HK-2 (cell line): ENCODE results near the gene NAALADL2.
"Not testable (repeated sequence)": the region's sequence is repeated elsewhere in the genome, so short reads cannot be mapped to it uniquely, and the experiment has no call there.

Experiments used
- DNase-seq: peaks from one replicate; pipeline ENCODE4 v3.0.0-alpha.2; 2018; ENCODE audit not compliant: unreplicated experiment

NAALADL2 gene

DNA sequence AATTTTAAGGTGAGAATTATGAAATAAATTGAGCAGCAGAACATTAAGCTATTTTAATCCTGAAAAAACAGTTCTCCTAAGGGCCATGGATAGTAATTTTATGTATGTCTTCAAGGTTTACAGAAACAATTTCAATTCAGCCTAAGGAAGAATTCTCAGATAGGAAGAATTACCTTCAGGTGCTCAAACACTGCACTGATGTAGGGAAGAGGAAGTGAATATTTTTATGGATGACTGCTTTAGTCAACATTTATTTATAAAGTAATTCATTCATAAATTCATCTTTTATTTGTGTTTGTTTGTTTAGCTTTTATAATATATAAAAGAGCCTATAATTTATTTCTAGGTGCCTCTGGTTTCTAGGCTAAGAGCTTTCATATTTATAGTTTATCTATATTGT, 620.7 kb downstream of the NAALADL2 start:
- no peak for DNase-seq

DNA sequence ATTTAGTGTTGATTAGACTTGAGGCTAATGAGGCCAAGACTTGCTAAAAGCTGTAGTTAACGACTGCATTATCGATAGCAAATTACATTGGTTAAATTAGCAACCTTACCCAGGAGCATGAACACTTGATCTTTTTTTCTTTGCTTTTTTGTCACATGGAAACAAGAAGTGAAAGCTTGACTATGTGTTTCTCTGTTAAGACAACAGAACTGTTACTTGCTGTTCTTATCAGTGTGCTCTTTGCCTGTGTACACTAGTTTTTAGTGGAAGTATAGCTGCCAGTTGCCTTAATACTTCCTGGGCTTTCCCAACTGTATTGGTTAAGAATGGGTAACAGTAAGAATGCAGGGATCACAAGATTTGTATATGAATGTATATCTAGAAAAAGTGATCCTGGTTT, 625.5 kb downstream of the NAALADL2 start:
- DNase-seq: no peak

DNA sequence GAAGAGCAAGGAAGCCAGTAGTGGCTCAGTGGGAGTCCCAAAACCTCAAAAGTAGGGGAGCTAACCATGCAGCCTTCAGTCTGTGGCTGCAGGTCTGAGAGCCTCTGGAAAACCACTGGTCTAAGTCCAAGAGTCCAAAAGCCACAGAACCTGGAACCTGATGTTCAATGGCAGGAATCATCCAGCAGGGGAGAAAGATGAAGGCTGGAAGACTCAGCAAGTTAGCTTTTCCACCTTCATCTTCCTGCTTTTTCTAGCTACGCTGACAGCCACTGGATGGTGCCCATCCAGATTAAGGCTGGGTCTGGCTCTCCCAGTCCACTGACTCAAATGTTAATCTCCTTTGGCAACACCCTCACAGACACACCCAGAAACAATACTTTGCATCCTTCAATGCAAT, 626.3 kb downstream of the NAALADL2 start:
- no peak for DNase-seq

DNA sequence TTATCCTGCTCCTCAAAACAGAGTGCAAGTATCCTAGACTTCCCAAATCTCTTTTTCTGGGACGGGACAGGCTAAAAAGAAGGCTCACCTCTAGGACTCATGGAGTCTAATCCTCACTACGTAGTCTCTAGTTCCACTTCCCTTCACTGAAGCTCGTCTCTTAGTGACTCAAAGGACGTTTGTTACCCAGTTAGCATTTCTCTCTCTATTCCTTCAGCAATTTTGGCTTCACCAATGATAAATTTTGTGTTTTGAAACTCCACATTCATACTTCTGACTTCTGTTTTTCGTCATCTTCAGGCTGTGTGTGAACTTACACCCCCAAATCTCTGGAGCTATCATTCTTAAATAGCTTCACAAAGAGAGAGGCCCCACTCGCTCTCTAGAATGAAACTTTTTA, 627.1 kb downstream of the NAALADL2 start:
- DNase-seq: no peak

DNA sequence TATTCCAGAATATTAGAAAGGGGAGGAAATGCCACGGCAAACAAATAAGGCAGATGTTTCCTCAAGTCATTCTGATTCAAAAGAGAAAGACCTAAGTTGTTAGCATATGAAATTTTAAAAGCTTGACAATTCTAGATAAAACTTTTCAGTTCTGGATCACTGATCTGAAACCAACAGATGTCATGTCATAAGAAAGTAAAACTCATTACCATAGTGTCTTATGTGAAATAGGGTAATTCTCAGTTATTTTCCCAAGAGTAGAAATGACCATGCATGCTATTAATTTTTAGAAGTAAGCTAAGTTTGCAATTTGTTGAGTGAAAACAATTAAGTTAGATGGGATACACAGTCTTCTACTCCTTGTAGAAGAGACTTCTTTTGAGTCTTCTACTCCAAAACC, 630.3 kb downstream of the NAALADL2 start:
- no peak for DNase-seq

DNA sequence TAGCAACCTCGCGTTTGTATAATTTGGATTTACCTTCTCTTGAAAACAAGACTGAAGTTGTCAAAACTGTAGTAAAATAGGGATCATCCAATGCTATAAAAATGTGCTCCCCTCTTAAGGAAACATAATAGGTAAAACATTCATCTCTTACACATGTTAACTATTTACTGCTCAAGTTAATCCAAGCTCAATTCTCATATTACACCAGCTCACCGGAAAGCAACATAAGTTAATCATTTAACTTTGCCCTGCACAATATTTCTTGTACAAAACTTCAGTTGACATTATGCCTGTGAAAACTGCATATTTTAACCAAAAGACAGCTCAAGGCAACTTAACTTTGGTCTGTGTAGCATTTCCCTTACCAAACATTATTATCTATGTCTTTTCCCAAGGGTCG, 634.2 kb downstream of the NAALADL2 start:
- no peak for DNase-seq

DNA sequence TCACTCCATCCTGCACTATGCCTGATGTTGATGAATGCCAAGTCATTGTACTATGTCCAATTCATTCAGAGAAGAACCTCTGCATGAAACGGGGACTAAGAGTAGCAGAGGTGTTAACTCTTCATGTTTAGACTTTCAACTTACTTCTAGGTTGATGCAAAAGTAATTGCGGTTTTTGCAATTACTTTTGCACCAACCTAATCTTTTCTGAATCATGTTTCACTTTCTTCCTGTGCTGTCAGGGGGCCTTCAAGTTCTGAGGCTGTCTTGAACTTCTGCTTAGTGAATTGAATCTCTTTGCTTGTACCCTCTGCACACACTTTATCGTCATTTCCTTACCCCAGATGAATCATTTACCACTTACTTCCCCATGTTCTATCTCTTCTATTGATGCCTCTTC, 636.2 kb downstream of the NAALADL2 start:
- DNase-seq: no peak

DNA sequence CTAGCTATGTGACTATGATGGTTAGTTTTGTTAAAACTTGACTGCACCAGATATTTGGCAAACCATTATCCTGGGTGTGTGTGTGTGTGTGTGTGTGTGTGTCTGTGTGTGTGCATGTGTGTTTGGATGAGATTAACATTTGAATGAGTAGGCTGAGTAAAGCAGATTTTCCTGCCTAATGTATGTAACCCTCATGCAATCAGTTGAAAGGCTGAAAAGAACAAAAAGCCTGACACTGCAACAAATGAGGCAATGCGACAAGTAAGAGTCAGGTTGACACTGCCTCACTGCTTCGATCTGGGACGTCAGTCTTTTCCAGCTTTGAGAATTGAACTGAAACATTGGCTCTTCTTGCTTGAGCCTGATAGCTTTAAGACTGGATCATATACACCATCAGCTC, 643.0 kb downstream of the NAALADL2 start:
- DNase-seq: no peak

DNA sequence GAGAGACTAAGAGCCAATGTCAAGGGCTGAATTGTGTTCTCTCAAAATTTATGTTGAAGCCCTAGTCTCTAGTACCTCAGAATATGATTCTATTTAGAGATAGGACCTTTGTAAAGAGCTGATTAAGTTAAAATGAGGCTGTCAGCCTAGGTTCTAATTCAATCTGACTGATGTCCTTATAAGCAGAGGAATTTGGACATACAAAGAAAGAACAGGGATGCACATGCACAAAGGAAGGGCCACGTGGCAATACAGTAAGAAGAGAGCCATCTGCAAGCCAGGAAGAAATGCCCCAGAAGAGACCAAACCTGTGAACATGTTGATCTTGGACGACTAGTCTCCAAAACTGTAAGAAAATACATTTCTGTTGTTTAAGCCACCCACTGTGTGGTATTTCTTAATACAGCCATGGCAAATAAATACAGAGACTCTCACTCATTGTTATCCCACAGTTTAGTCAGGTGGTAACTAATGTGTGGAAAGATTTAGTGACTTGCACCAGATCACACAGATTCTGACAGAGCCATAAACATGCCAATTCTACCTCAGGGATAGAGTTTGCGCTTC, 652.2 kb downstream of the NAALADL2 start:
- DNase-seq: no peak

DNA sequence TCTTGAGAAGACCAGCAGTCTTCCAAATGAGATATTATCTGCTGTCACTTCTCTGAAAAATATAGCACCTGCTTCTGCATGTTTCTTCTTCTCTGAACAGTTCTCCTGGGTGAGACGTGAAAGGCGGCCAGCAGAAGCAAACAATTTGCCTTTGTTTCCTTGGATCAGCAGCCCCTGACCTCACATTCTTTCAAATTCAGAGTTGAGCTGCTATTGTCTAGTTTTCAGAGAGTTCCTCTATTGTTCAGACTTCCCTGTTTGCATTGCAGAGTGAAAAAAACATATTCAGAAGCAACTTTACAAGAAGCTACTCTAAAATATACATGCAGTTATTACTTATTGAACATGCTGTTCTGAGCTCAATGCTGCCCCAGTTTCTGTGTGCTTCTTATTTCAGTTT, 653.6 kb downstream of the NAALADL2 start:
- DNase-seq: no peak

DNA sequence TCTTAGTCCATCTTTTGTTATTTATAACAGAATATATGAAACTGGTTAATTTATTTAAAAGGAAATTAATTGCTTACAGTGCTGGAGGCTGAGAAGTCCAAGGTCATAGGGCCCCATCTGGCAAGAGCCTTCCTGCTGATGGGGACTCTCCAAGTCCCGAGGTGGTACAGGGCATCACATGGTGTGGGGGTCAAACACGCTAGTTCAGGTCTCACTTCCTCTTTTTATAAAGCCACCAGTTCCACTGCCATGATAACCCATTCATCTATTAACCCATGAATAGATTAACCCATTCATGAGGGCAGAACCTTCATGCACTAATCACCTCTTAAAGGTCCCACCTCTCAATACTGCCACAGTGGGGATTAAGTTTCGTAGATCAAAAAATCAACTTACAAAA, 659.3 kb downstream of the NAALADL2 start:
- DNase-seq: no peak

DNA sequence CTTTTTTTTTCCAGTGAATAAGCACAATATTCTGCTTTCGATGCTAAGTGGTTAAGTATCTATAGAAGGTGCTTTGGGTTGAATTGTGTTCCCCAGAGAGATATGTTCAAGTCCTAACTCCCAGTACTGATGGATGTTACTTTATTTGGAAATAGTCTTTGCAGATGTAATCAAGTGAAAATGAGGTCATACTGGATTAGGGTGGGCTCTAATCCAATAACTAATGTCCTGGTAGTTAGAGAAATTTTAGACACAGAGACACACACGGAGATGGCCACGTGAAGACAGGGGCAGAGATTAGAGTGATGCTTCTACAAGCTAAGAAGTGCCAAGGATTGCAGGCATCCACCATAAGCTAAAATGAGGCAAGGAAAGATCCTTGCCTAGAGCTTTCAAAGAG, 662.3 kb downstream of the NAALADL2 start:
- DNase-seq: no peak

DNA sequence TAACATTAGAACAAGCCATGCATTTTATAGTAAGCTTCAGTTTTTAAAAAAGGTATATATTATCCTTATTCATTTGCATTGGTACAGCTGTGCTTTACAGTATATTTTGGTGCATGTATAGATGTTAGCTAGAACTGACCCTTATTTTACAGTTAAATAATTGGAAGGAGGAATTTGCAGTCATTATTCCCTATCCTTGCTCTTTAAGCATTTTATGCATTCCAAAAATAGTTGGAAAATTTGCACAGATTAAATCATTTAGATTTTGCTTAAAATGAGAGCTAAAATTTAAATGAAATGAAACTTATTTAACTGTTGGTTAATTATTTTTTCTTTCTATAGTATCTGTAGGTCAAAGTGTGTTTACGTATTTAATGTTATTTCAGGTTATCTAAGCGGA, 667.1 kb downstream of the NAALADL2 start:
- DNase-seq: no peak

DNA sequence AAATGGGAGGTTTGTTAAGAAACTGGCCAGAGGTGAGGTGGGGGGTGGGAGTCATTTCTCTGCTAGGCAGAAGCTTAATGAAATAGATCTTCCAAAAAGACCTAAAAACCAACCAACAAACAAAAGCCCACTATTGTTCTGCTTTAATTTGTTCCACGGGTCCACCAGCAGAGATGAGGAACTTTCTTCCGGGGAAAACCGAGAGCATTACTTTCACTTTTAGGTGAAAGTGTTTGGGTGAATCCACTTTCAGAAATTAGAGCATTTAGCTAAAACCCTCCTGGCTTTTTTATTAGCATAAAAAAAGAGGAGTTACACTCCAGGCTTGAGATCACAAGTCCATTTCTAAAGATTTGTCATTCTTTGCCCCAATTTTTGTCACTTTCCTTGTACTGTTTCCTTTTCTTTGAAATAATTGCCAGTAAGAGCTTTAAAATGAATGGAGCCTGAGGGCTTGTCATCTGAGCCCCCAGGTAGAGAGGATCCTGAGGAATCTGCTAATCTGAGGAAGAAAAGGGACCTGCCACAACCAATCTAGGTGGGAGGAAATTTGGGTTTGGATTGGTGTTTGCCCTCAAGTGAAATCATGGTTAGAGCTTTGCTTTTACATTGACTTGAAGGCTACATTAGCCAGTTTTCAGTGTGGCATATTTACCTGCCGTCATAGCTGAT, 667.6 kb downstream of the NAALADL2 start:
- DNase-seq: peak; percentile 1

DNA sequence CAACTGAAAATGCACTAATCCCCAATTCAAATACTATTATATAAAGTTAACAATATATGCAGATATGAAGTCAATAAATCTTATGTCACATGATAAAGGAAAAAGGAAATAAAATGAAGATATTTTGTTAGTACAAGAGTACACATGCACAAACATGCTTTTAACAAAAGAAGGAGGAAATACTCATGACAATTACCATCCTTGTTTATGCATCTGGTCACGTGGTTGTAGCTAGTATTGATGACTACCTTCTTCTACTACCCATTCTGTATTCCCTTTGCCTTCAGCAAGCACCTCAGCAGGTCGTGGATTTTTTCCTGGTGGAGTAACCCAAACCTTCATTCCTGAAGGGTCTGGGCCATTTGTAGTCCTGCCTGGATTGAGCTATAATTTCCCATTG, 669.6 kb downstream of the NAALADL2 start:
- DNase-seq: not testable (repeated sequence)

DNA sequence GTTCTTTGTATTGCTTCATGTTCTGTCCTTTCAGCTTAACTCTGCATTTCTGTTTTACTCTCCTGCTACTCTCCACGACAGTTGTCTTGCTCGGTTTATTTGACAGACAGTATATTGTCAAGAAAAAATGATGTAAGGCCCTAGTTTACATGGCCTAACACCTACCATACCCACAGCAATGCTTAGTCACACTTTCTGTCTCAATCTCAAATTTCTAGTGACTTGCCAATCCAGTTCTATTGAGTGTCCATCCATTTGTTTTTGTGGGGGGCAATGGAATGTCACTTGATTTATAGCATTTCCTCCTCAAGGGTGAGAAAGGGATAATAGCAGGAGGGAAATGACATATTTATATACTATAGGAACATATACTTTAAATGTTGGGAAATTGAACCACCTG, 676.2 kb downstream of the NAALADL2 start:
- no peak for DNase-seq

DNA sequence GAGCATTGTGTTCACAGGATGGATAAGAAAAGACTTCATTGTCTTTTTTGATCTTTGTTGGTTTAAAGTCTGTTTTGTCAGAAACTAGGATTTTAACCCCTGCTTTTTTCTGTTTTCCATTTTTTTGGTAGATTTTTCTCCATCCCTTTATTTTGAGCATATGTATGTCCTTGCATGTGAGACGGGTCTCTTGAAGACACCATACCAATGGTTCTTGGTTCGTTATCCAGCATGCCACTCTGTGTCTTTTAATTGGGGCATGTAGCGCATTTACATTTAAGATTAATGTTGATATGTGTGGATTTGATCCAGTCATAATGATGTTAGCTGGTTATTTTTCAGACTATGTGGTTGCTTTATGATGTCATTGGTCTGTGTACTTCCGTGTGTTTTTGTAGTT, 687.0 kb downstream of the NAALADL2 start:
- no peak for DNase-seq

DNA sequence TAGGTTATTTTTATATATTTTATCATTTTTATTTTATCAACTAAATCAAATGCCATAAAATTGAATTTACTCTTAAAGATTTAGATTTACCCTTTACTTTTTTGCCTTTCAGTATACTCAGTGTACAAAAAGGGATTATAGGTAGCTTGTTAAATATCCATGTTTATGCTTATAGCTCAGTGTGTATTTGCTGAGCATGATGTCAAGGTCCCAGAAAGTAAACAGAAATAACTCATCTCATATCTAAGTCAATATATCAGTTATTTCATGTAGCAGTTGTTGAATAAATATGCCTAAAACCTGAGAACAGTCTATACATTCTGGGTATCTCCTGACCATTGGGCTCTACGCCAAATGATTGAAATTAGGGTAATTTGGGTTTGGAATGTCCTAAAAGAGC, 693.8 kb downstream of the NAALADL2 start:
- DNase-seq: no peak

DNA sequence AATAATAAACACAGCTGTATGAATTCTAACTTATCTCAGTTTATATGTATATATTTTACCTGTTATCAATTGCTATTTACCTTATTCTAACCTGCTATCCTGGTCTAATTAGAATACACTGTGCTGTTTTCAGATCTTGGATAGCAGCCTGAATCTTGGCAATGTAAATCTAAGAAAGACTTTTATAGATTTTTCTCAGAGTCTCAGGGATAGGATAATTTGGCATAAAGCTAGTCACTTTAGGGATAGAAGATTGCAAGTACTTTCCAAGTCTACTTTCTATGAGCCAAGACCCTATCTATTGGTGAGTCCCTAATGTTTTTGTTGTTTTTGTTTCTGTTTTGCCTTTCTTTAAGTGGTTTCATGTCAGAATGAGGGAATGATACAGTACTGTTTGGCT, 695.7 kb downstream of the NAALADL2 start:
- DNase-seq: no peak

DNA sequence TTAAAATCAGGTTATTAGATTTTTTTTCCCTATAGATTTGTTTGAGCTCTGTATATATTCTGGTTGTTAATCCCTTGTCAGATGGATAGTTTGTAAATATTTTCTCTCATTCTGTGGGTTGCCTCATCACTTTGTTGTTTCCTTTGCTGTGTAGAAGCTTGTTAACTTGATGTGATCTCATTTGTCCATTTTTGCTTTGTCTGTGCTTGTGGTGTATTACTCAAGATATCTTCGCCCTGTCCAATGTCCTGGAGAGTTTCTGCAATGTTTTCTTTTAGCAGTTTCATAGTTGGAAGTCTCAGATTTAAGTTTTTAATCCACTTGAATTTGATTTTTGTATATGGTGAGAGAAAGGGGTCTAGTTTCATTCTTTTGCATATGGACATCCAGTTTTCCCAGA, 699.1 kb downstream of the NAALADL2 start:
- DNase-seq: no peak

DNA sequence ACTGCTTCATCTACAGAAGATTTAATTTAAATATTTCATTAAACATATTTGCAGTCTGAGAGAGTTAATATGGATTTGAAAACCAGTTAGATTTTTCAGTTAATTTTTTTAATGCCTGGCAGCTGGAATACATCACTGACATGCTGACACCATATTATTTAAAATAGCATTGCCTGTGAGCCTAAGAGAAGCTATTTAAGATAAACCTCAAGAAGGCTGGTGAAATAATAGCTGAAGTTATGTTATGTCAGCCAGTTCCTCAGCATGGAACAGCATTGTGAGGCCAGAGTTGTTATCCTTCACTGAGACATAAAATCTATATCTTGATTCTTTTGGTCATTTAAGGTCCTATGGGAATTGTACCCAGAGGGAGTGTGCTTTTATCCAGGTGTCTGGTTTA, 705.2 kb downstream of the NAALADL2 start:
- no peak for DNase-seq

DNA sequence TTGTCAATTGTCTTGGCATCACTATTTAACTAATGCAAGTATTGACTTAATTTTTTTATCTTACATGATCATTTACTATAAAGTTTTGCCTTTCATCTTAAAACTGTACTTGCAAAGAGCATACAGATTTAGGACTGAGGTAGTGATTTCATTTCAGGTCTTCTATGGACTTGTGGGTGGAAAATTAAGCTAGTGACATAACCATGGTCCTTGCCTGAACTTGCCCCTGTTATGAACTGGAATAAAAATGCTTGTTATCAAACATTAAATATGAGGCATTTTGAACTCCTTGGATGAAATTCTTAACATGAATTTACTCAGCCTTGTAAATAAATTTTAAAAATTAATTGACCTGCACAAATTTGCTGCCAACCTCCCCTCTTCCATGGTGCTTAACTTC, 712.0 kb downstream of the NAALADL2 start:
- DNase-seq: no peak

DNA sequence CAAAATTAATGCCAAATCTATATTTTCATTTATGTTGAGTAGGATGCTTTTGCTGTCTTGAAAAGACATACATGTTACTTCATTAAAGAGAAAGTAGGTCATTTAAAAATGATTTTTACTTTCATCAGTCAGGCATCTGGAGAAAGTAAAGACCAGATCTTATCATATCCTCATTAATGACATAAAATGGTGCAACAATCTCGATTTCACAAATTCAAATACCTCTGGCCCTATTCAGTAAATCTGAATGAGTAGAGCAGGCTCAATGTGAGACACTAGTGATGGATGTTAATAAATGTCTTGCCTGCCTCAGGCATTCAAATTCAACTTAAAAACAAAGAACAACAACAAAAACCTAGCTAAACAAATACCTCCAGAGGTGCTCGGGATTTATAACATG, 714.1 kb downstream of the NAALADL2 start:
- DNase-seq: no peak

DNA sequence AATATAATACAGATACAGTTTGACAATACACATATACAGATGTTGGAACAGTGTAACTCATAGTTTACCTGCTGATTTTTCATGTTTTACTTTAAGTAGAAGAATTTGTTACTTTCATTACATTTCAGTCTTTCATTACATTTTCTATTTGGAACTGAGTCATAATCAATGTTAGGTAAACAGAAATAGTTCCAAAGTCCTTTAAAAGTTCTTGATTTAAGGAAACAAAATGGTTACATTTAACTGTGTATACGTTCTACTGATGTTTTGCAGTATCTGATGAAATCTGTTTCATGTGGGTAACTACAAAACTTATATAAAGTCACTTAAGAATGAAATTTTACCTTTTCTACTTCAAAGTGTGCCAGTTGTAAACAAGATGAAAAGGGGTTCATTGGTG, 721.2 kb downstream of the NAALADL2 start:
- DNase-seq: no peak
